ENCODE measurements around the gene MS4A2.

The MS4A2 gene

GRCh38 chr11:60121264-60121663 is 32.8 kb downstream of the MS4A2 start:
- H3K4me2 ChIP-seq (ENCODE audit: low read depth, low read length), result no peak overlapping the region
- H3K9me3 ChIP-seq (replicated peaks; ENCODE audit: insufficient read depth, low read length), result no peaks in the 10 kb centered on the region
- no peak overlapping the region for H3K9ac ChIP-seq (ENCODE audit: low read length)
- no peaks in the 10 kb centered on the region for H4K20me1 ChIP-seq (ENCODE audit: insufficient read depth, low read length)
- no peak overlapping the region for H2AFZ ChIP-seq (ENCODE audit: low read length)
- H3K4me3 ChIP-seq (ENCODE audit: low read length), result no peak overlapping the region
- H3K4me1 ChIP-seq (ENCODE audit: low read length), result no peaks in the 10 kb centered on the region
- no peaks in the 10 kb centered on the region for H3K9me2 ChIP-seq (replicated peaks; ENCODE audit: insufficient read depth, low read length)
- H3K27ac ChIP-seq (ENCODE audit: low read length), result no peak overlapping the region
- no peaks in the 10 kb centered on the region for H3K79me2 ChIP-seq (ENCODE audit: low read length)
- no peaks in the 10 kb centered on the region for H3K27me3 ChIP-seq (replicated peaks; ENCODE audit: insufficient read depth, low read length)
- no peaks in the 10 kb centered on the region for H3K36me3 ChIP-seq (replicated peaks; ENCODE audit: insufficient read depth, low read length)
- TF ChIP-seq EZH2 (optimal IDR thresholded peaks at IDR 0.05; ENCODE audit: low read depth, low read length) (no peak), EZH2phosphoT487 (IDR thresholded peaks at IDR 0.05; ENCODE audit: low read length) (no peak)
- TF ChIP-seq, protein P1, sequence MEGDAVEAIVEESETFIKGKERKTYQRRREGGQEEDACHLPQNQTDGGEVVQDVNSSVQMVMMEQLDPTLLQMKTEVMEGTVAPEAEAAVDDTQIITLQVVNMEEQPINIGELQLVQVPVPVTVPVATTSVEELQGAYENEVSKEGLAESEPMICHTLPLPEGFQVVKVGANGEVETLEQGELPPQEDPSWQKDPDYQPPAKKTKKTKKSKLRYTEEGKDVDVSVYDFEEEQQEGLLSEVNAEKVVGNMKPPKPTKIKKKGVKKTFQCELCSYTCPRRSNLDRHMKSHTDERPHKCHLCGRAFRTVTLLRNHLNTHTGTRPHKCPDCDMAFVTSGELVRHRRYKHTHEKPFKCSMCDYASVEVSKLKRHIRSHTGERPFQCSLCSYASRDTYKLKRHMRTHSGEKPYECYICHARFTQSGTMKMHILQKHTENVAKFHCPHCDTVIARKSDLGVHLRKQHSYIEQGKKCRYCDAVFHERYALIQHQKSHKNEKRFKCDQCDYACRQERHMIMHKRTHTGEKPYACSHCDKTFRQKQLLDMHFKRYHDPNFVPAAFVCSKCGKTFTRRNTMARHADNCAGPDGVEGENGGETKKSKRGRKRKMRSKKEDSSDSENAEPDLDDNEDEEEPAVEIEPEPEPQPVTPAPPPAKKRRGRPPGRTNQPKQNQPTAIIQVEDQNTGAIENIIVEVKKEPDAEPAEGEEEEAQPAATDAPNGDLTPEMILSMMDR (IDR thresholded peaks at IDR 0.05; ENCODE audit: low read length), result no peak
- H3F3A ChIP-seq (ENCODE audit: insufficient read depth, low read length), result no peaks in the 10 kb centered on the region
- no peak for DNase-seq

DNA sequence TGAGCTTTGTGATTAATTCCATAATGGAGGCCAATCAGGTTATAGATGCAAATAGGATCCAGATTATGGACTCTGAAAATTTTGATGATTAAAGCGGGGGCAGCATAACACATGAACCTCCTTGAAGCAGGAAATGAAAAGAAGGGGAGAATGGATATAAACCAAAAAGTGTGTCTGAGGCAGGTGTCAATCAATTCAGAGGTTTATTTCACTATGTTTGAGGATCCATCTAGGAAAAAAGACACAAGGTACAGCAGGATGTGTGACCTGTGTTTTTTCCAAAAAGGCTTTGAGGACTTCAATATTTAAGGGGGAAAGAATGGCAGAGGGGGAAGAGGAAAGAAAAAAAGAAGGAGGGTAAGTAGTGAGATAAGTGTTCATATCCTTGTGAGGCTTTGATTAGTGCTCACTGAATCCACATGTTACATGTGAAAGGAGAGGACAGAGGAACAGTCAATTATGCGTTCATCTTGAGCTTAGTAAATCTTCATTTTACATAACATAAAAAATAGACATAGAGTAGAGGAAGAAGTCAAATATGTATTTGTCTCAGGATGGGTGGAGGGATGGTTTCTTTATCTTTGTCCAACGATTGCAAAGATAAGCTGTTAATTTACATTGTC is 34.1 kb downstream of the MS4A2 start:
- no peak overlapping the region for H2AFZ ChIP-seq (ENCODE audit: low read length)
- no peak for TF ChIP-seq EZH2 (optimal IDR thresholded peaks at IDR 0.05; ENCODE audit: low read depth, low read length)
- H3K27me3 ChIP-seq (replicated peaks; ENCODE audit: insufficient read depth, low read length), result no peaks in the 10 kb centered on the region

DNA sequence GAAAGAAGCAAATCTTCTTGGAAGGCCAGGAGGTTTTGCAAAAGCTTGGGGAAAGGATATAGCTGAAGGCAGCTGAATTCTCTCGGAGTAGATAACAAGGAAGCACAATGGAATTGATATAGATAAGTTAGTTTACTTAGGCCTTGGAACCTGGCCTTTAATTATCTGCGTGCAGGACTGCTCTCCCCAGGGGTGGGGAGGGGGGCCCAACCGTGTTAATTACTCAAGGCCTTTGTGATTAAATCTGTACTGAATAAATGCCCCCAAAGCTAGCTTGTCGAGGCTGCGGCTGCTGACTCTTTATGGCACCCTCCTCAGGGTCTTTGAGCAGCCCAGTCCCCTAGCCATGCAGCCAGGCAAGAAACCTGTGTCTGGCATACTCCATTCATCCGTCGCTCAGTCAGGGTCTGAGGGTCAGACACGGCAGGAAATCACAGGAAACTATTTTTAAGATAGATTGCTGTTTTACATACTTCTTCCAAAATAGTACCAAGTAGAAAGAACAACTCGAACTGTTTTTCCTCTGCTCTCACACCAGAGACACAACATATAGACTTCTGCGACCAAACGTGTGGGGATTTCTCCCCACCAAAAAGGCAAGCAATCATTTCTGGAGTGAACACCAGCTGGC is 36.5 kb downstream of the MS4A2 start:
- Histone ChIP-seq H3K79me2 (ENCODE audit: low read length) (no peaks in the 10 kb centered on the region), H3F3A (ENCODE audit: insufficient read depth, low read length) (no peaks in the 10 kb centered on the region), H3K4me2 (ENCODE audit: low read depth, low read length) (no peak overlapping the region), H2AFZ (ENCODE audit: low read length) (no peak overlapping the region), H3K36me3 (replicated peaks; ENCODE audit: insufficient read depth, low read length) (no peaks in the 10 kb centered on the region), H3K9me3 (replicated peaks; ENCODE audit: insufficient read depth, low read length) (no peaks in the 10 kb centered on the region), H3K9ac (ENCODE audit: low read length) (no peak overlapping the region), H4K20me1 (ENCODE audit: insufficient read depth, low read length) (no peaks in the 10 kb centered on the region), H3K9me2 (replicated peaks; ENCODE audit: insufficient read depth, low read length) (no peaks in the 10 kb centered on the region), H3K4me3 (ENCODE audit: low read length) (no peak overlapping the region), H3K4me1 (ENCODE audit: low read length) (no peaks in the 10 kb centered on the region), H3K27ac (ENCODE audit: low read length) (no peak overlapping the region), H3K27me3 (replicated peaks; ENCODE audit: insufficient read depth, low read length) (no peaks in the 10 kb centered on the region)
- TF ChIP-seq EZH2 (optimal IDR thresholded peaks at IDR 0.05; ENCODE audit: low read depth, low read length) (no peak), EZH2phosphoT487 (IDR thresholded peaks at IDR 0.05; ENCODE audit: low read length) (no peak)
- TF ChIP-seq, protein P1 (IDR thresholded peaks at IDR 0.05; ENCODE audit: low read length), result no peak
- DNase-seq, result no peak

More for the DNA sequence above, 34.1 kb downstream of the MS4A2 start:
- H3K4me2 ChIP-seq (ENCODE audit: low read depth, low read length), result no peak overlapping the region
- H3K79me2 ChIP-seq (ENCODE audit: low read length), result no peaks in the 10 kb centered on the region
- no peaks in the 10 kb centered on the region for H3K4me1 ChIP-seq (ENCODE audit: low read length)
- H4K20me1 ChIP-seq (ENCODE audit: insufficient read depth, low read length), result no peaks in the 10 kb centered on the region
- no peak overlapping the region for H3K9ac ChIP-seq (ENCODE audit: low read length)
- no peaks in the 10 kb centered on the region for H3F3A ChIP-seq (ENCODE audit: insufficient read depth, low read length)
- H3K9me3 ChIP-seq (replicated peaks; ENCODE audit: insufficient read depth, low read length), result no peaks in the 10 kb centered on the region
- H3K27ac ChIP-seq (ENCODE audit: low read length), result no peak overlapping the region
- no peak for DNase-seq
- no peaks in the 10 kb centered on the region for H3K36me3 ChIP-seq (replicated peaks; ENCODE audit: insufficient read depth, low read length)
- H3K9me2 ChIP-seq (replicated peaks; ENCODE audit: insufficient read depth, low read length), result no peaks in the 10 kb centered on the region
- no peak overlapping the region for H3K4me3 ChIP-seq (ENCODE audit: low read length)
